GM21526 (cell line): ENCODE data around the gene HAO1.
"Not testable (repeated sequence)": the region's sequence is repeated elsewhere in the genome, so short reads cannot be mapped to it uniquely, and the experiment has no call there.

Experiments
- ATAC-seq: cut with Tn5 transposase; IDR thresholded peaks from one replicate; pipeline ENCODE4 v1.9.1; 2021; ENCODE audit warnings: moderate library complexity; ENCODE audit not compliant: unreplicated experiment, low FRiP score

The HAO1 gene

DNA sequence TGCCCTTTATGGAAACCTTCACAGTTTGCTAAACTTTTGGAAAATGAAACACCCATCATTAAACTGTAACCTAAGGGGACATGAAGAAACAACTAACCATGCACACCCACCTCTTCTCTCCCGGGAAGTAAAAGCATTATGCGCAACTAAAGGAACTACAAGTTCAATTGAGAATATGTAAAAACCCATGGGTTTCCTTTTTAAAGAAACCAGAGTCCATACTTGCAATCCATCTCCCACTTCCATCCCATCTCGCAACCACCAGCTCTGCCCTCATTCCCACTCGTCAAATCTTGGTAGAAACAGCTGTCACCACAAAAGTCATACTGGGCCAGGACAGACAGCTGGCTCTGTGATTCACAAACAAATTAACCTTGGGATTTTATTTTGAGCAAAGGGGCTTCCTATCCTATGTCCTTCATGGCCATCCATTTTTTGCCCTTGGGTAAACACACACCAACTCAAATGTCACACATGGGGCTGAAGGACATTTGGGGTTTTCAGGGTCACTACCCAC lies 81.5 kb downstream of the HAO1 start:
- no peak for ATAC-seq

- ATAC-seq: no peak
Observed at GRCh38 chr20:7856756-7857155, 83.5 kb downstream of the HAO1 start.

DNA sequence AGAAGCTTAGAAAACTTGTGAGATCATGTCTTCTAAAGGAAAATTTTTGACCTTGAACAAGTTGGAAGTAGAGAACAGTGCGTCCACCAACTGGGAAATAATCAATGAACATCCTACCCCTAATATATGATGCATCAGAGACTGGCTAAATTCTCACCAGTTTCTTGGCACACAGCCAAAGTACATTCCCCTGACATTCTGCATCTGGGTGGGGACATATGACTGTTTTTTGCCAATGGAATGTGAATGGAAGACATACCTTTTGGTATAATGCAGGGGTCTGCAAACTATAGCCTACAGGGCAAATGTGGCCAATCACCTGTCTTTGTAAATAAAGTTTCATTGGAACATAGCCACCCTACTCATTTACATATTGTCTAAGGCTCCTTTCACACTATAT lies 84.7 kb downstream of the HAO1 start:
- no peak for ATAC-seq

DNA sequence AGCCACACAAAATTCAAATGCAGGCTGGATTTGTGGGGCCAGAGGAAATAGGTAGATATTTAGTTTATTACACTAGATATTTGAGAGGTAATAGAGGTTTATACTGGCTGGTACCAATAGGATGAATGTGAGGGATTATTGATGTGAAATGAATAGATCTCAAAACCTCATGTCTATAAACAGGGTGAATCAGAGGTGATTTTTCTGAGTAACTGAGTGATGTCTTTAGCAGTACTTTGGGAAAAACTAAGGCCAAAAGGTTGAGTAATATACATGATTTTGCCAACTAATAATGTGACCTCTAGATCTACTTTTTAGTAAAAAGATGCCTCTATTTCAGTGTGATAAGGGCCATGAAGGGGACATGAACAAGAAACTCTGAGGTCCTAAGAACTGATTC lies 86.8 kb downstream of the HAO1 start:
- no peak for ATAC-seq

GRCh38 chr20:7850775-7851490 lies 89.3 kb downstream of the HAO1 start:
- no peak for ATAC-seq

- no peak for ATAC-seq
Observed at GRCh38 chr20:7849675-7850074, 90.6 kb downstream of the HAO1 start.

- ATAC-seq: no peak
Observed at GRCh38 chr20:7848351-7848750, 91.9 kb downstream of the HAO1 start.

DNA sequence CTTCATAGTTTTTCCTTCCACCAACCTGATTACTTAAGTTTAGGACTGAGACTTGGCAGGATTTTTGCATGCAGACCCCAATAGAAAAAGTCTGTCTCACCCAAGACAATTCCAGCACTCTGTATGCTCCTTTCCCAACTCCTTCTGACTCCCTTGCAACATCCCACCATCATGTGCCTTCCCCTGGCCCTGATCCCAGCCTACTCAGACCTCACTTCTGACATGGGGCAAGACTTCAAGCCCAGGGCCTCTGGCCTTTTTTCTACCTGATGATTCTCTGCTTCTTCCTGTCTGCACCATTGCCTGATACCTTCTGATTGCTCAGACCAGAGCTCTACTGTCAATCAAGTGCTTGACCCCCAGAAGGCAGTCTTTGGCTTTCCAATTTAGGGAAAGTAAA lies 96.6 kb downstream of the HAO1 start:
- ATAC-seq: no peak

- no peak for ATAC-seq
Observed at GRCh38 chr20:7841971-7842310, 98.3 kb downstream of the HAO1 start.

DNA sequence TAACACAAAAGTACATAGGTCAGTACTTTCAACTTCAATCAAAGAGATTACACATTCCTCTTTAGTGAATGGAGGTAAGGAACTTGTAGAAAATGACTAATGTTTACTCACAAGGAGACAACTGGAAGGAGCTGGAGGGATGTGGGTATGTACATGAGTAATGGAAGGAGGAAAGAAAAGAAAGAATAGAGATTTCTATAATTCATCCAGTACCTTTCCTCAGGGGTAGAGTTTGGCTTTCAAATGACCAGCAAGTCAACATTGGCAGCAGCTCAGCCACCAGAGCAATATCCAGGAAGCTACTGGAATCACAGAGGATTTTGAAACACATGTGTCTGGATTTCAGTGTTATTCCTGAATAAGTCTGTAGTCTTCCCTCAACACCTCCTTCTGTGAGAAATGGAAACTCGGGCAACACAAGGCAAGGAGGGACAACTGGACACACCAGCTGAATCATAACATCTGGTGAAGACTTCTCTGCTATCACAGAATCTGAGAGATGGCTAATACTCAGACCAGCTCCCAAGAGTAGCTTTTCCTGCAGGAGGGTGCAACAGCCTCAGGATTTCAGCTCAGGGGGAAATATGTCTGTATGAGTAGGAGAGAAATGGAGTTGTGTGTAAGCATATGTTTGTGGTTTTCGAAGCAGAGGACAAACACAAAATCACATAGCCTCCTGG lies 98.8 kb downstream of the HAO1 start:
- no peak for ATAC-seq

DNA sequence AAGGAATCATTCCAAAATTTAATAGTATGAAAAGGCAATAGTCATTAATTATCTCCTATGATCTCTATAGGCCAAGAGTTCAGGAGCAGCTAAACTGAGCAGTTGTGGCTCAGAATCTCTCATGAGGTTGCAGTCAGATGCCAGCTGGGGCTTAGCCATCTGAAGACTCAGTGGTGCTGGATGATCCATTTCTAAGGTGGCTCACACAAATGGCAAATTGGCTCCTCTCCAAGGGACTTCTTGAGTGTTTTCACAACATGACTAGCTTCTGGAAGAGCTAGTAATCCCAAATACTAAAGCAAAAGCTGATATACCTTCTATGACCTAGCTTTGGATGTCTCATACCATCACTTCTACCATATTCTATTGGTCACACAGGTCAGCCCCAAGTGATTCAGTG lies 104.2 kb downstream of the HAO1 start:
- no peak for ATAC-seq

- not testable (repeated sequence) for ATAC-seq
Observed at GRCh38 chr20:7834441-7834840, 105.8 kb downstream of the HAO1 start.
